Liver (tissue), 3 donors: ENCODE results near the gene SERF1A.
"Not testable (repeated sequence)": the region's sequence is repeated elsewhere in the genome, so short reads cannot be mapped to it uniquely, and the experiment has no call there.

ENCODE experiments used
- CTCF ChIP-seq: fragments of 150-350 bp; IDR thresholded peaks from 2 replicates; pipeline ENCODE4 v1.5.1; 2017; ENCODE audit warnings: improper control_type of control experiment, low read depth, low read length; ENCODE audit not compliant: missing input control
- FOXA1 ChIP-seq: IDR thresholded peaks from 2 replicates; pipeline ENCODE4 v1.6.1; 2016; ENCODE audit warnings: antibody characterized with exemption
- GABPA ChIP-seq, 2 donors: IDR thresholded peaks in 1 of 2; conservative IDR thresholded peaks in 1 of 2; 2 replicates each; pipeline ENCODE4 v1.6.1; 2016; ENCODE audit warnings: antibody characterized with exemption in 2 of 2, mild to moderate bottlenecking in 1 of 2, moderate library complexity in 1 of 2
- RAD21 ChIP-seq, 2 donors: IDR thresholded peaks; 2 replicates each; pipeline ENCODE4 v1.6.1; 2016; ENCODE audit warnings: antibody characterized with exemption in 2 of 2, mild to moderate bottlenecking in 2 of 2
- RXRA ChIP-seq, 2 donors: IDR thresholded peaks; 2 replicates each; pipeline ENCODE4 v1.6.1; 2017 to 2018; ENCODE audit warnings: antibody characterized with exemption in 2 of 2, mild to moderate bottlenecking in 1 of 2
- YY1 ChIP-seq: IDR thresholded peaks from 2 replicates; pipeline ENCODE4 v1.6.1; 2016; ENCODE audit warnings: antibody characterized with exemption, mild to moderate bottlenecking
- TF ChIP-seq, protein P1 (sequence below): IDR thresholded peaks from 2 replicates; pipeline ENCODE4 v1.6.1; 2016; ENCODE audit warnings: antibody characterized with exemption
- TF ChIP-seq, protein P2 (sequence below): IDR thresholded peaks from 2 replicates; pipeline ENCODE4 v1.6.1; 2016; ENCODE audit warnings: antibody characterized with exemption
- TF ChIP-seq, protein P3 (sequence below): IDR thresholded peaks from 2 replicates; pipeline ENCODE4 v1.6.1; 2016; ENCODE audit warnings: antibody characterized with exemption, mild to moderate bottlenecking
- donor health status: healthy.
- donor health status: healthy.

DNA sequence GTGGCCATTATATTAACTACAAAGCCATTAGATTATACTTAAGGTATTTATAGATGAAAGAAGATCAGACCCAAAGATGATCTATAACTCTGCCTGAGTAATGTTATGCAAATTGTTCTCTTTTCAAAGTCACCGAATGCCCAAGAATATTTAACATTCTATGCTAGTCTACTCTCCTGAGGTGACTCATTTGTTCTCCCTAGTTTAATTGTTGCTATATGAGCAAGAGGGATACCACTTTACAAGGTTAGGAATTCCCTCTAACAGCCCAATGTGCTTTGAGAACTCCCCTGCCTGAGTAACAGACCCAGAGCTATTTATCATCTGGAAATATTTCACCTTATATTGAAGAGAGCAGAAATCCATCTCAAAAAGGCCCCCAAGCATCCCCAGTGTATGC, 29.8 kb upstream of the SERF1A start:
- TF ChIP-seq CTCF; GABPA (IDR thresholded peaks at IDR 0.05 in 1 of 2, conservative IDR thresholded peaks at IDR 0.05 in 1 of 2); RAD21 (IDR thresholded peaks at IDR 0.05); YY1; RXRA (IDR thresholded peaks at IDR 0.05); FOXA1: not testable (repeated sequence)
- TF ChIP-seq, protein P1, sequence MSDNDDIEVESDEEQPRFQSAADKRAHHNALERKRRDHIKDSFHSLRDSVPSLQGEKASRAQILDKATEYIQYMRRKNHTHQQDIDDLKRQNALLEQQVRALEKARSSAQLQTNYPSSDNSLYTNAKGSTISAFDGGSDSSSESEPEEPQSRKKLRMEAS, result not testable (repeated sequence)
- TF ChIP-seq, protein P2, sequence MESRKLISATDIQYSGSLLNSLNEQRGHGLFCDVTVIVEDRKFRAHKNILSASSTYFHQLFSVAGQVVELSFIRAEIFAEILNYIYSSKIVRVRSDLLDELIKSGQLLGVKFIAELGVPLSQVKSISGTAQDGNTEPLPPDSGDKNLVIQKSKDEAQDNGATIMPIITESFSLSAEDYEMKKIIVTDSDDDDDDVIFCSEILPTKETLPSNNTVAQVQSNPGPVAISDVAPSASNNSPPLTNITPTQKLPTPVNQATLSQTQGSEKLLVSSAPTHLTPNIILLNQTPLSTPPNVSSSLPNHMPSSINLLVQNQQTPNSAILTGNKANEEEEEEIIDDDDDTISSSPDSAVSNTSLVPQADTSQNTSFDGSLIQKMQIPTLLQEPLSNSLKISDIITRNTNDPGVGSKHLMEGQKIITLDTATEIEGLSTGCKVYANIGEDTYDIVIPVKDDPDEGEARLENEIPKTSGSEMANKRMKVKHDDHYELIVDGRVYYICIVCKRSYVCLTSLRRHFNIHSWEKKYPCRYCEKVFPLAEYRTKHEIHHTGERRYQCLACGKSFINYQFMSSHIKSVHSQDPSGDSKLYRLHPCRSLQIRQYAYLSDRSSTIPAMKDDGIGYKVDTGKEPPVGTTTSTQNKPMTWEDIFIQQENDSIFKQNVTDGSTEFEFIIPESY, result not testable (repeated sequence)
- TF ChIP-seq, protein P3, sequence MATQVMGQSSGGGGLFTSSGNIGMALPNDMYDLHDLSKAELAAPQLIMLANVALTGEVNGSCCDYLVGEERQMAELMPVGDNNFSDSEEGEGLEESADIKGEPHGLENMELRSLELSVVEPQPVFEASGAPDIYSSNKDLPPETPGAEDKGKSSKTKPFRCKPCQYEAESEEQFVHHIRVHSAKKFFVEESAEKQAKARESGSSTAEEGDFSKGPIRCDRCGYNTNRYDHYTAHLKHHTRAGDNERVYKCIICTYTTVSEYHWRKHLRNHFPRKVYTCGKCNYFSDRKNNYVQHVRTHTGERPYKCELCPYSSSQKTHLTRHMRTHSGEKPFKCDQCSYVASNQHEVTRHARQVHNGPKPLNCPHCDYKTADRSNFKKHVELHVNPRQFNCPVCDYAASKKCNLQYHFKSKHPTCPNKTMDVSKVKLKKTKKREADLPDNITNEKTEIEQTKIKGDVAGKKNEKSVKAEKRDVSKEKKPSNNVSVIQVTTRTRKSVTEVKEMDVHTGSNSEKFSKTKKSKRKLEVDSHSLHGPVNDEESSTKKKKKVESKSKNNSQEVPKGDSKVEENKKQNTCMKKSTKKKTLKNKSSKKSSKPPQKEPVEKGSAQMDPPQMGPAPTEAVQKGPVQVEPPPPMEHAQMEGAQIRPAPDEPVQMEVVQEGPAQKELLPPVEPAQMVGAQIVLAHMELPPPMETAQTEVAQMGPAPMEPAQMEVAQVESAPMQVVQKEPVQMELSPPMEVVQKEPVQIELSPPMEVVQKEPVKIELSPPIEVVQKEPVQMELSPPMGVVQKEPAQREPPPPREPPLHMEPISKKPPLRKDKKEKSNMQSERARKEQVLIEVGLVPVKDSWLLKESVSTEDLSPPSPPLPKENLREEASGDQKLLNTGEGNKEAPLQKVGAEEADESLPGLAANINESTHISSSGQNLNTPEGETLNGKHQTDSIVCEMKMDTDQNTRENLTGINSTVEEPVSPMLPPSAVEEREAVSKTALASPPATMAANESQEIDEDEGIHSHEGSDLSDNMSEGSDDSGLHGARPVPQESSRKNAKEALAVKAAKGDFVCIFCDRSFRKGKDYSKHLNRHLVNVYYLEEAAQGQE, result not testable (repeated sequence)
